Measurements from ENCODE around the gene MSMO1. TPM values are rescaled to one million over a fixed set of nuclear protein-coding genes. Genes with fewer than 3 reads are reported as not detected.
A peak's percentile ranks its signal among the peaks of the same experiment; 100 is the strongest.
"Not testable (repeated sequence)": the region's sequence is repeated elsewhere in the genome, so short reads cannot be mapped to it uniquely, and the experiment has no call there.

The MSMO1 gene
- total RNA-seq, 2 experiments from 2014 or later: 35.9 to 44.7 TPM

DNA sequence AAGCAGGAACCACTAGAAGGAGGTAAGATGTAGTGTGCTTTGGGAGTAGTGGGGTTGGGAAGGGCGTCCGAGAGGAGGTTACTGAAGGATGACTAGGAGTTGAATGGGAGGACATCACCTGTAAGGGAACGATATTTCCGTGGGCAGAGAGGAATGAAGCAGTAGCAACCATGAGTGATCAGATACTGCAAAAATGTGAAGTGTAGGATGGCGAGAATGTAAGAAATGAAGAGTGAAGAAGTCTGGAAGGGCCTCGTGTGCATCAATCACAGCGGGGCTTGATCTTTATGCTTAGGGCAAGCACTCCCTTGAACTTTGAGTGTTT, 594 bp downstream of the MSMO1 start:
- DNase-seq: peak; percentile 7
- Mint-ChIP-seq H3K27me3 (no peaks in the 10 kb centered on the region), H3K9me3 (no peaks in the 10 kb centered on the region), H3K36me3 (ENCODE audit: low read depth) (peaks cover 38% of the 10 kb centered on the region), H3K4me1 (peaks cover 31% of the 10 kb centered on the region), H3K4me3 (no peak overlapping the region), H3K27ac (no peak overlapping the region)
- ChIA-PET CTCF (interaction anchor here (1.2 kb wide), 1 partner anchor 197 kb away, joined by 3 read pairs; no protein-coding TSS in a partner anchor), POLR2A (no interaction called here)

DNA sequence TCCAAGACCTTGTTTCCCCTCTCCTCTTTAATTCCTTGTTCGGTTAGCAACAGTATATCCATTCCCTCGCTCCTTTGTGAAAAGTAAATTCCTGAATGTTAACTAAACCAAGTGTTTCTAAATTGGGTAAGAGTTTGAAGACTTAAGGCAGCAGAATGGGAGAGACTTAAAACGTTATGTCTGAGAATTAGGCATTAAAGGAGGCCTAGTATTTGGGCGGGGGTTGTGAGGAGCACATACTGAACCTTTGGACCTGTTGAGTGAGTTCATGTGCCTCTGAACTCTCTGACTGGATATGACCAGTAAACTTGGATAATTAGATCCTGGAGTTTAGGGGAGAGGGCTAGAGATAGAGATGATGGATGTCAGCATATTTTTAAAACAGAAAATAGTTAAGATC, 1.2 kb downstream of the MSMO1 start:
- Mint-ChIP-seq H3K27ac (no peak overlapping the region), H3K36me3 (ENCODE audit: low read depth) (peaks cover 35% of the 10 kb centered on the region), H3K9me3 (no peaks in the 10 kb centered on the region), H3K4me3 (no peak overlapping the region), H3K27me3 (no peaks in the 10 kb centered on the region), H3K4me1 (peaks cover 31% of the 10 kb centered on the region)
- ChIA-PET CTCF (interaction anchor here (1.2 kb wide), 1 partner anchor 198 kb away, joined by 3 read pairs; no protein-coding TSS in a partner anchor), POLR2A (no interaction called here)
- no peak for DNase-seq

- Mint-ChIP-seq H3K9me3 (no peaks in the 10 kb centered on the region), H3K4me1 (peaks cover 35% of the 10 kb centered on the region), H3K27me3 (no peaks in the 10 kb centered on the region), H3K27ac (no peak overlapping the region), H3K4me3 (peak overlapping the region; percentile 45), H3K36me3 (ENCODE audit: low read depth) (peaks cover 37% of the 10 kb centered on the region)
- POLR2A ChIA-PET: no interaction called here
- no peak for DNase-seq
- CTCF ChIA-PET: interaction anchor here (0.6 to 1.3 kb wide), 4 partner anchors 14 to 129 kb away, joined by 4 read pairs; no protein-coding TSS in a partner anchor
These were observed 2.6 kb downstream of the MSMO1 start for GRCh38 chr4:165330071-165330470.

DNA sequence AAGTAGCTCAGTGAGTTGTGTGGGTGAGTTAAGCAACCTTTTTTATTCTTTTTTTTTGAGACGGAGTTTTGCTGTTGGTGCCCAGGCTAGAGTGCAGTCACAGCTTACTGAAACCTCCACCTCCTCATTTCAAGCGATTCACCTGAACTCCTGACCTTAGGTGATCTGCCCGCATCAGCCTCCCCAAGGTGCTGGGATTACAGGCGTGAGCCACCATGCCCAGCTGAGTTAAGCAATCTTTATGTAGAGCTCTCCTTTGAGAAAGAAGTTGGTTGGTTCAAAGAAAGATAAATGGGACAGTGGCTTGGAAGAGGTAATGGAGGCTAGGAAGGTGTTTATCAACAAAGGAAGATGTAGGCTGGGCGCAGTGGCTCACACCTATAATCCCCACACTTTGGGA, 3.2 kb downstream of the MSMO1 start:
- Mint-ChIP-seq H3K27me3 (no peaks in the 10 kb centered on the region), H3K36me3 (ENCODE audit: low read depth) (peaks cover 32% of the 10 kb centered on the region), H3K27ac (peak overlapping the region; percentile 7), H3K9me3 (no peaks in the 10 kb centered on the region), H3K4me1 (peaks cover 41% of the 10 kb centered on the region), H3K4me3 (peak overlapping the region; percentile 42)
- POLR2A ChIA-PET: no interaction called here
- DNase-seq: no peak
- CTCF ChIA-PET: interaction anchor here (0.8 to 1.3 kb wide), 5 partner anchors 14 to 217 kb away, joined by 3 to 4 read pairs (median 4); no protein-coding TSS in a partner anchor

- peak overlapping the region; percentile 17 for H3K4me3 Mint-ChIP-seq
- ChIA-PET POLR2A (no interaction called here), CTCF (interaction anchor here (0.6 to 1.0 kb wide), 2 partner anchors 81 to 218 kb away, joined by 3 read pairs; no protein-coding TSS in a partner anchor)
- H3K36me3 Mint-ChIP-seq (ENCODE audit: low read depth): peaks cover 31% of the 10 kb centered on the region
- DNase-seq: no peak
- peaks cover 41% of the 10 kb centered on the region for H3K4me1 Mint-ChIP-seq
- H3K27me3 Mint-ChIP-seq: no peaks in the 10 kb centered on the region
- no peaks in the 10 kb centered on the region for H3K9me3 Mint-ChIP-seq
- no peak overlapping the region for H3K27ac Mint-ChIP-seq
These were observed 3.9 kb downstream of the MSMO1 start for GRCh38 chr4:165331359-165331758.

DNA sequence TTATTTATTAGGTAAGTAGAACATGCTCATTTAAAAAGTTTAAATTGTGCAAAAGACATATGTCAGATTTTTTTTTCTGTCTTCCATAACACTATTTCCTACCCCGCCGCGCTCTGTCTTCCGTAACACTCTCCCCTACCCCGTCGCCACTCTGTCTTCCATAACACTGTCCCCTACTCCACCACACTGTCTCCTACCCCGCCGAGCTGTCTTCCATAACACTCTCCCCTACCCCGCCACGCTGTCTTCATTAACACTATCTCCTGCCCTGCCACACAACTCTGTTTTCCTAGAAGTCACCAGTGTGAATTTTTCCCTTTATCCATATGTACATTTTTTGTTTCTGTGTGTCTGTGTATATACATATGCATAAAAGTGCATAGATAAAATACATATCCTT, 4.4 kb downstream of the MSMO1 start:
- CTCF ChIA-PET: no interaction called here
- H3K27ac Mint-ChIP-seq: peak overlapping the region; percentile 58

DNA sequence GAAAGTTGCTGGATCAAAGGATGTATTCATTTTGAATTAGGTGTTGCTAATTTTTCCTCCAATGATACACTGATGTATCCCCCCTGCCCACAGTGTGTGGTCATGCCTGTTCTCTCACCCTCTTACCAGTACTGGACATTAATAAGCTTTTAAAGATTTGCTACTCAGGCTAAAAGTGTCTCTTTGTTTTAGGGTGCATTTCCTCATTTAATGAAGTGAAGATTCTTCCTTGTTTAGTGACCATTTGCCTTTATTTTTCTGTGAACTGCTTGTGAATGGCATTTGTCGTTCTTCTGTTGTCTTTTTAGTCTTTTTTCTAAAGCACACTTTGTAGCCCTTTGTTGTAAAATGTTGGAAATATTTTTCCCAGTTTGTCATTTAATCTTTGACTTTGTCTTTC, 5.0 kb downstream of the MSMO1 start:
- DNase-seq: no peak
- ChIA-PET POLR2A (no interaction called here), CTCF (no interaction called here)
- H3K27ac Mint-ChIP-seq: no peak overlapping the region
- peaks cover 37% of the 10 kb centered on the region for H3K36me3 Mint-ChIP-seq (ENCODE audit: low read depth)
- no peaks in the 10 kb centered on the region for H3K27me3 Mint-ChIP-seq
- peaks cover 49% of the 10 kb centered on the region for H3K4me1 Mint-ChIP-seq
- H3K4me3 Mint-ChIP-seq: no peak overlapping the region
- no peaks in the 10 kb centered on the region for H3K9me3 Mint-ChIP-seq

More for the DNA sequence above, 4.4 kb downstream of the MSMO1 start:
- no peak for DNase-seq
- Mint-ChIP-seq H3K27me3 (no peaks in the 10 kb centered on the region), H3K4me3 (peak overlapping the region; percentile 20), H3K4me1 (peaks cover 44% of the 10 kb centered on the region), H3K9me3 (no peaks in the 10 kb centered on the region), H3K36me3 (ENCODE audit: low read depth) (peaks cover 34% of the 10 kb centered on the region)
- POLR2A ChIA-PET: no interaction called here

- H3K27ac Mint-ChIP-seq: no peak overlapping the region
These were observed 7.8 kb downstream of the MSMO1 start for GRCh38 chr4:165335163-165335703.

GRCh38 chr4:165336743-165337142, 9.3 kb downstream of the MSMO1 start:
- CTCF ChIA-PET: no interaction called here
- no peaks in the 10 kb centered on the region for H3K27me3 Mint-ChIP-seq
- no peak overlapping the region for H3K4me3 Mint-ChIP-seq
- H3K27ac Mint-ChIP-seq: no peak overlapping the region
- no peak for DNase-seq
- H3K9me3 Mint-ChIP-seq: no peaks in the 10 kb centered on the region
- H3K4me1 Mint-ChIP-seq: peaks cover 31% of the 10 kb centered on the region
- H3K36me3 Mint-ChIP-seq (ENCODE audit: low read depth): peaks cover 43% of the 10 kb centered on the region
- POLR2A ChIA-PET: no interaction called here

More at GRCh38 chr4:165335163-165335703, 7.8 kb downstream of the MSMO1 start:
- H3K9me3 Mint-ChIP-seq: no peaks in the 10 kb centered on the region
- no peak overlapping the region for H3K4me3 Mint-ChIP-seq
- DNase-seq: no peak
- no peaks in the 10 kb centered on the region for H3K27me3 Mint-ChIP-seq
- H3K4me1 Mint-ChIP-seq: peaks cover 45% of the 10 kb centered on the region
- ChIA-PET CTCF (interaction anchor here (1.0 to 1.3 kb wide), 2 partner anchors 11 to 204 kb away, joined by 3 to 4 read pairs; no protein-coding TSS in a partner anchor), POLR2A (no interaction called here)
- H3K36me3 Mint-ChIP-seq (ENCODE audit: low read depth): peaks cover 50% of the 10 kb centered on the region

DNA sequence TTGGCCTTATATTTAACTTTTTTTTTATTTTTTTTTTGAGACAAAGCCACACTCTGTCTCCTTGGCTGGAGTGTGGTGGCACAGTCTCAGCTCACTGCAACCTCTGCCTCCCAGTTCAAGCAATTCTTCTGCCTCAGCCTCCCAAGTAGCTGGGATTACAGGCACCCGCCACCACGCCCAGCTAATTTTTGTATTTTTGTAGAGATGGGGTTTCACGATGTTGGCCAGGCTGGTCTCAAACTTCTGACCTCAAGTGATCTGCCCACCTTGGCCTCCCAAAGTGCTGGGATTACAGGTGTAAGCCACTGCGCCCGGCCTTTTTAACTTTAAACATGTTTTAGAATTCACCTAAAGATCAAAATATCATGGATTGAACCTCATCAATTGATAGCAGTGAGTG, 14.9 kb downstream of the MSMO1 start:
- DNase-seq, H3K27ac Mint-ChIP-seq, H3K9me3 Mint-ChIP-seq, H3K4me1 Mint-ChIP-seq, POLR2A ChIA-PET, H3K4me3 Mint-ChIP-seq, H3K27me3 Mint-ChIP-seq: not testable (repeated sequence)
- H3K36me3 Mint-ChIP-seq (ENCODE audit: low read depth): peaks cover 32% of the 10 kb centered on the region
- CTCF ChIA-PET: interaction anchor here (0.7 to 1.6 kb wide), 2 partner anchors 15 to 182 kb away, joined by 4 to 5 read pairs; partner anchors contain the start of gene MSMO1

GRCh38 chr4:165343353-165344191, 16.1 kb downstream of the MSMO1 start:
- Mint-ChIP-seq H3K4me3 (no peak overlapping the region), H3K27ac (no peak overlapping the region), H3K9me3 (no peaks in the 10 kb centered on the region), H3K36me3 (ENCODE audit: low read depth) (peaks cover 24% of the 10 kb centered on the region), H3K4me1 (peaks cover 4% of the 10 kb centered on the region), H3K27me3 (no peaks in the 10 kb centered on the region)
- peak; percentile 41 for DNase-seq
- ChIA-PET POLR2A (no interaction called here), CTCF (interaction anchor here (0.5 to 1.6 kb wide), 3 partner anchors 16 to 155 kb away, joined by 3 to 4 read pairs (median 4); partner anchors contain the start of gene MSMO1)

GRCh38 chr4:165345666-165346417, 18.4 kb downstream of the MSMO1 start:
- Mint-ChIP-seq H3K4me1 (peaks cover 4% of the 10 kb centered on the region), H3K27ac (no peak overlapping the region)

More at GRCh38 chr4:165345666-165346417, 18.4 kb downstream of the MSMO1 start:
- Mint-ChIP-seq H3K9me3 (no peaks in the 10 kb centered on the region), H3K4me3 (no peak overlapping the region), H3K27me3 (no peaks in the 10 kb centered on the region), H3K36me3 (ENCODE audit: low read depth) (peaks cover 16% of the 10 kb centered on the region)
- POLR2A ChIA-PET: interaction anchor here (0.6 kb wide), 1 partner anchor 51 kb away, joined by 4 read pairs; no protein-coding TSS in a partner anchor
- DNase-seq: no peak
- CTCF ChIA-PET: interaction anchor here (1.1 to 1.7 kb wide), 2 partner anchors 11 to 214 kb away, joined by 3 to 4 read pairs; no protein-coding TSS in a partner anchor
